A172 (cell line): ENCODE measurements around the gene WFDC8. TPM values are rescaled to one million over a fixed set of nuclear protein-coding genes. Genes with fewer than 3 reads are reported as not detected.

Experiments used
- DNase-seq: peaks from one replicate; pipeline ENCODE4 v3.0.0-alpha.2; 2015; ENCODE audit warnings: low spot score
- total RNA-seq: library from RNA; depleted of rRNA; stranded (reverse); fragments of >200 nt; shearing (Covaris generic); gene quantifications from 2 replicates; pipeline ENCODE4 v1.2.3, GENCODE V29; 2014

WFDC8 gene
- total RNA-seq, 1 experiment from 2014 or later, result not detected

DNA sequence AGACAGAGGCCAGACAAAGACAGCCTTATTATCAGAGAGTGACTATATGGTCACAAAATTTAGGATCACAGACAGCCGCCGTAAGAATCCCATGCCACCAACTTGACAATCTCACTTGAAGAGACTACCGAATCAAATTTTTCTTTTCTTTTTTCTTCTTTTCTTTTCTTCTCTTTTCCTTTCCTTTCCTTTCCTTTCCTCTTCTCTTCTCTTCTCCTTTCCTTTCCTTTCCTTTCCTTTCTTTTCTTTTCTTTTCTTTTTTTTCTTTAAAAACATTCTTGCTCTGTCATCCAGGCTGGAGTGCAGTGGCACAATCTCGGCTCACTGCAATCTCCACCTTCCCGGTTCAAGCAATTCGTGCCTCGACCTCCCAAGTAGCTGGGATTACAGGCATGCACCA, 30.7 kb downstream of the WFDC8 start:
- no peak for DNase-seq

DNA sequence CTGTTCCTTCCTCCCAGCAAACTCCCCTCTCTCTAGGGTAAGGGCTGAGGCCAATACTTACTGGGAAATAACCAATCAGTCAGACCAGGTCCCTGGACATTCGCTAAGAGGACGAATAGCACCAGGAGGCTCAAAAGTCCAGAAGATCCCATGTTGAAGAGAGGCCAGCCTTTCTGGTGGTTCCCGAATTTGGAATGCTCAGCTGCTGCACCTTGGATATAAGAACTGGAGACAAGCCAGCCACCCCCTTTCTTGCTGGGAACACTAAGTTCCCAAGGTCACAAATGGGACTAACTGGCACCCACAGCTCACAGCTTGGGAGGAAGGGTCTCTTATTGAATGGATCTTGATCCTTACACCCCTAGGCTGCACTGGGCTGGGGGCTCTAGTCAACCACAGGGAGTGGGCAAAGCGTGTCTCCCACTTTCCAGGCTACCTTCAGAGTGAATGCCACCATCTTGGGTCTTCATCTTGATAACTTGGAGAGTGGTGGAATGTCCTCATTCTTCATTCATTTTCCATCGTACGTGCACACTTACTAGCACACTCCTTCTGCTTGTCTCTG, 31.8 kb downstream of the WFDC8 start, which contains the start of gene EPPIN:
TSS of gene EPPIN (minus strand) at position 196 of the 565 bp plus-strand sequence. CDS start at position 152, 44 bp downstream.
- no peak for DNase-seq

DNA sequence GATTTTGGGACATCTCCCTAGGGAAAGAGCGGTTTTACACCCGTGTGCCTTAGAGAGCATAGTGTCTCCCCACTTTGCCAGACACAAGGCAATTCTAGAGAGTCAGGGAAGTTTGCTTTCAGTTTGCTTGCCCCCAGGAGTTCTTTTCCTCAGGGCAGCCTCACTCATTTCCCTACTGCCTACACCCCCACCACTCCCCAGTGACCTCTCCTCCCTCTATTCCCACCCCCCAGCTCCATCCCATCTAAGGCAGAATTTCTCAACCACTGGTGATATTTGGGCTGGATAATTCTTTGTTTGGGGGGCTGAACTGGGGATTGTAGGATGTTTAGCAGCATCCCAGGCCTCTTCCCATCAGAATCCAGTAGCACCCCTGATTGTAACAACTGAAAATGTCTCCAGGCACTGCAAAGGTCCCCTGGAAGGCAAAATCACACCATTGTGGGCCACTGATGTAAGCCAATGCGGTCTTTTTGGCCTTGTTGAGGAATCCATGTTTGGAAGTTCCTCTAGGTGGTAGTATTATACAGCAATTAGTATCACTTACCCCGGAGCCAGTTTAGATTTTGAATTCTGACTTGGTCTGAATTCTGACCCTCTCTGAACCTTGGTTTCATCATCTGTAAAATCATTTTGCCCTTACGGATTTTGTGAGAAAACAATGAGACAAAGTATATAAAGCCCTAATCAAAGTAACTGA, 33.2 kb downstream of the WFDC8 start:
- DNase-seq, result peak; percentile 19

- DNase-seq, result no peak
Observed at GRCh38 chr20:45545351-45545750, 33.7 kb downstream of the WFDC8 start.

DNA sequence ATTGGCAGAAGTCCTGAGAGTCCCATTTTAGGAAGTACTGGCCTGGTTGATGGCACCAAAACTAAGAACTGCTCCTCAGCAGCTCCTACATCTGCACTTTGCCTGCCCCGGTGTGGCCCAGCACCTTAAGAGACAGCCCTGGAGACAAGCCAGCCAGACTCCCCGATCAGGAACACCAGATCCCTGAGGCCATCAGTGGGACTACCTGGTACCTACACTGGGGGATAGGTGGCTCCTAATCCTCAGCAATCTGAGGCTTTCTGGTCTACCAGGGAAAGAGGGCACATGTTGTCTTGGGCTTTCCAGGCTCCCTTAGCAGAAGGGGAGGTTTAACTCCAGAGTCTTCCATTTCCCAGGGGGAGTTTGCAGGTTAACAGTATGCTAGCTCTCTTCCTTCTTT, 39.7 kb downstream of the WFDC8 start, which contains the start of gene WFDC6:
TSS of gene WFDC6 (minus strand) at position 101 of the 400 bp plus-strand sequence. CDS start at position 26, 75 bp downstream.
- no peak for DNase-seq

DNA sequence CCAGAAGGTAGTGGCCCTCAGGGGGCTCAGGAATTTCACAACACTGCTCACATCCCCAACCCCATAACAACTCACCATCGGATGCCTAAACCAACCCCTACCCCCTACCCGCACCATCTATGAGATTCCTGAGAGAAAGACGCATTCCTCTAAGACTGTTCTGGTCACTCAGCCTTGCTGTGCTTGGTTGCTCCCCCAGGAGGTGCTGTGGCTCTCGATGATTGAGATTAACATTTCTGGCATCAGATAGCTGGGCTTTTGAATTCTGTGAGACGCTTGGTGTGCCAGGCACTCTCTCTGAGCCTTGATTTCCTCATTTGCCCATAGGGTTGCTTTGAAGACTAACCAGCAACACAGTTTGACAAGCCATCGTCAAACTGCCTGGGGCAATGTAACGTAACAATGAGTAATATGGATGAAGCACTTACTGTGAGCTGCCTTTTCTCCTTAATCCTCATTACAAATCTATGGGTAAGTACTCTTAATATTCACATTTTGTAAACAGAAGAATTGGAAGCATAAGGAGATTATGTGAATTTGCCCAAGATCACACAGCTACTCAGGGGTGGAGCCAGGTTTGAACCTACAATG, 40.8 kb downstream of the WFDC8 start:
- DNase-seq, result no peak

DNA sequence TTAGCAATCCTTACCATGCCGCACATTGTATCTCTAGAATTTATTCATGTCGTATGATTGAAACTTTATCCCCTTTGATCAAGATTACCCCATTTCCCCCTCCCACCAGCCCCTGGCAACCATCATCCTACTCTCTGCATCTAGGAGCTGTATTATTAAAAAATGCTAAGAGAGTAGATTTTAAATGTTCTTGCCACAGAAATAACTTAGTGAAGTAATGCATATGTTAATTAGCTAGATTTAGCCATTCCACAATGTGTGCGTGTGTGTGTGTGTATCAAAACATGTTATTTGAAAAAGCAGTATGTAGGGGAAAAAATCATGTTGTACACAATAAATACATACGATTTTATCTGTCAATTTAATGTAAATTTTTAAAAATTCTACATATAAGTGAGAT, 51.8 kb downstream of the WFDC8 start:
- no peak for DNase-seq

GRCh38 chr20:45523821-45524220, 55.3 kb downstream of the WFDC8 start:
- no peak for DNase-seq

DNA sequence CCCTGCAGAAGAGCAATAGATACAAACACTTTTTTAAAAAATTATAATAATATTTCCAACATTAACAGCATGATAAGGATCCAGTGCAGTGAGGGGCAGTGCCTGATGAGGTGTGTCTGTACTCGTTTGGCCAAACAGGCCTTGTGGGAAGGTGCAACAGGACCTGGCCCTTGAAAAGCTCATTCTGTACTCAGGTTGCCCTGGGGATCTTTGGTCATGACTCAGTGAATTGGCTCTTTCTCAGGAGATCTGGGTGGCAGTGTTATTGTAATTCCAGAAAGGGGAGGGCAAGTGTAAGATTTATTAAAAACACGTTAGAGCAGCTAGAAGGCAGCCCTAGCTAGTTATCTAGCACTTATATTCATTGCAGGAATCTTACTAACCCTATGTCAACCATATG, 60.8 kb downstream of the WFDC8 start:
- DNase-seq, result peak; percentile 38

DNA sequence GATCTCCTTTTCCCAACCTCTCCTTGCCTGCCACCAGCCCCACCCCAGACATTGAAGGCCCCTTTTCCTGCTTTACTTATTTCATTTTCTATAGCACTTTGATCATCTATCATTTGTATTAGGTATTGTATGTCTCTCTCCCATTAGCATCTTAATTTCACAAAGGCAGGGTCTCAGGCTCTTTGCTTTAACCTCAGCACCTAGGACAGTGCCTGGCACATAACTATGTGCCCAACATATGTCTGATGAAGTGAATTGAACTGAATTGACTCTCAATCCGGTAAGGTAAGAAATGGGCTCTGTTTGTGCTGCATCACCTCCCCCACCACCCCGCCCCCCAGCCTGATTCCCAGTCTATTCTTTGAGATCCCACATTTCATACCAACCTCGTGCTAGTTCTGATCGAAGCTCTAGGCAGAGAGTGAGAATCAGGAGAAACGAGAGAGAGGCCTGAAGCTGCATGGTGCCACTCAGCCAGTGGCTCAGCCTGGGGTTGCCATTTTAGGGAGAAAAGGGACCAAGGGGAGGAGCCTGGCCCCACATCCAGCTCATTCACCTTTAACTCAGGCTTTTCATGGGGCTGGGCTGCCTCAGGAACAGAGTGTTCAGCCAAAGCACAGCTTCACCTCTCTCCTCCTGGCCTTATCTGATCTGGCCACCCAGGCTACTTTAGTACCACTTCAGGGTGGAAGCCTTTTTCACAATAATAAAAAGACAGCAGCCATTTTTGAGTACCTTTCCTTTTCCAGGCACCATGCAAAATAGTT, 63.8 kb downstream of the WFDC8 start, which contains the start of gene SPINT3:
TSS of gene SPINT3 (minus strand) at position 476 of the 767 bp plus-strand sequence. CDS start at position 462, 14 bp downstream.
- no peak for DNase-seq

- DNase-seq, result no peak
Observed at GRCh38 chr20:45510242-45510862, 68.7 kb downstream of the WFDC8 start.

GRCh38 chr20:45509091-45509490, 70.0 kb downstream of the WFDC8 start:
- no peak for DNase-seq

DNA sequence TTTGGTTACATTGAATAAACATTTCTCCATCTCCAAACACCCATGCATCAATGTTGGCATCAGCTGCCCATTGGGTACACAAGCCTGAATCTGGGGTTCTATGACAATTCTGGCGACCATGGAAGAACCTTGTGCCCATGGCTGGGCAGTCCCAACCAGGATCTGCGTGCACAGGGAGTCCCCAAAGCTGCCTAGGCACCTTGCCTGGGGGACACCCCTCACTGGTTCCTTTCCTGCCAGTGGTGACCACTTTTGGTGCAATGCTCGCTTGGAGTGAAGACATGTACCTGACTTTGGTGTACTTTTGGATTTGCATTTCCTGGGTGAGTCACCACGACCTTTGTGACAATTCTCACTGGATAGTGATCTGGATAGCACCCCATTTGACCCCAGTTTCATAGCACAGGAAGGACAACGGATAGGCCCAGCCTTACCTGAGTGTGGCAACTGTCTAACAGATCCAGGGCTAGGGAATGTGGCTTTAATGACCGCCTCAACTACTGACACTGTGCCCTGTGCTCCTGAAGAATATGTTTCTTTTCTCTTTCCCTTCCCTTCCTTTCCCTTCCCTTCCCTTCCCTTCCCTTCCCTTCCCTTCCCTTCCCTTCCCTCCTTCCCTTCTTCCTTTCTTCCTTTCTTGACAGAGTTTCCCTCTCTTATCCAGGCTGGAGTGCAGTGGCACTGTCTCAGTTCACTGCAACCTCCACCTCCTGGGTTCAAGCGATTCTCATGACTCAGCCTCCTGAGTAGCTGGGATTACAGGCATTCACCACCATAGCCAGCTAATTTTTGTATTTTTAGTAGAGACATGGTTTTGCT, 70.8 kb downstream of the WFDC8 start:
- no peak for DNase-seq

- peak; percentile 67 for DNase-seq
Observed at GRCh38 chr20:45507011-45507820, 71.9 kb downstream of the WFDC8 start.

DNA sequence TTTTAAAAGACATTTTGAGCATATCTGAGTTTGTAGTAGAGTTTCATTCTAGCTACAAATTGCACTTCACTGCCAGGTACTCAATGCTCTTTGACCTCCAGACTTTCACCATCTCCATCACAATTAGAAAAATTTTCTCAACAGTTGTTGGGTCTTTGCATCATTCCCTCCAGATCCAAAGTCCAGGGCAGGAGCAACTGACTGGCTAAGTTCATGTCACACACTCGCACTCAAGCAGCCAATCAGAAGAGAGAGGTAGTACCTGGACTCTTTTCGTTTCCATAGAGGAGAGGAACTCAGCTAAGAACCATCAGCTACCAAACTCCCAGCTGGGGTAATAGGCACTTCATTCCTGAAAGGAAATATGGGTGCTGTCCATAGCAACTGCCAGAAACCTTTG, 72.7 kb downstream of the WFDC8 start:
- DNase-seq, result no peak

DNA sequence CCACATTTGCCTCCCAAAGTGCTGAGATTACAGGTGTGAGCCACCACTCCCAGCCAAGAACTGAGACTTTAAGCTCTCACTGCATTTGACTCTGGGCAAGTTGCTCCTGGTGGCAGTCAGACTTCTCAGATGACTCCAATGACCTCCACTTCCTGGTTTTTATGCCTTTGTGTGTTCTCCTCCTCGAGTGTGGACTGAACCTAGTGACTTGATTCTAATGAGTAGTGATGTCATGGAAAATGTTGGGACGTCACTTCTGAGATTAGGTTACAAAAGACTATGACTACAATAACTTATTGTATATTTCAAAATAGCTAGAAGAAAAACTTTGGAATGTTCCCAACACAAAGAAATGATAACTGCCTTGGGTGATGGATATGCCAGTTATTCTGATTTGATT, 75.7 kb downstream of the WFDC8 start:
- DNase-seq, result no peak

DNA sequence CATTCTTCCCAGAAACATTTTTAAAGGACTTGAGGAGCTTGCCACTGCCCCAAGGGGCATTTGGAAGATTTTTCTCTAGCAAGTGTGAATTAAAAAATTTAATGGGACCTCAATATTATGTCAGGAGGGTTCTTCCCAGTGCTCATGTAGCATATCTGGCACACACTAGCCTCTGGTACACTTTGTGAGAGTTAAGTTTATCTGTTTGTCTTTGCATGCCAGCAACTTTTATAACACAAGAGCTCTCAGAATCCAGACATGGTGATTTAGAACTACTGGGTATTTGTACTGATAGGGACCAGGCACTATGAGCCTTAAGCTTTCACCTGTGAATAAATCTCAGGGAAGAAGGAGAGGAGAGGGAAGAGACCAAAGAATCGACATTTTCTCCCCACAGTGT, 76.5 kb downstream of the WFDC8 start:
- no peak for DNase-seq
